GM12892 (cell line): ENCODE data around the gene RAET1L. TPM values are rescaled to one million over a fixed set of nuclear protein-coding genes. Genes with fewer than 3 reads are reported as not detected.
"Not testable (repeated sequence)": the region's sequence is repeated elsewhere in the genome, so short reads cannot be mapped to it uniquely, and the experiment has no call there.

Experiments
- DNase-seq: peaks from one replicate; pipeline ENCODE4 v3.0.0; 2011; ENCODE audit not compliant: insufficient read length
- FAIRE-seq: peaks from 2 replicates; lab custom pipeline; 2011; peaks lifted over from hg19 to GRCh38; lab: Jason Lieb, UNC
- POLR2A ChIP-seq: IDR thresholded peaks from 2 replicates; pipeline ENCODE4 v1.6.1; 2011; ENCODE audit warnings: low read depth, low read length, control low read depth
- POLR2AphosphoS5 ChIP-seq: IDR thresholded peaks from 2 replicates; pipeline ENCODE4 v1.6.1; 2011; ENCODE audit warnings: low read depth, low read length, control low read depth
- TAF1 ChIP-seq: IDR thresholded peaks from 2 replicates; pipeline ENCODE4 v1.6.1; 2011; ENCODE audit warnings: low read depth, mild to moderate bottlenecking, control low read depth, low read length, borderline replicate concordance
- polyA plus RNA-seq: library from polyadenylated mRNA; unstranded; fragments of >200 nt; gene quantifications from one replicate; pipeline ENCODE4 v1.2.1, GENCODE V29; 2012; ENCODE audit warnings: missing spikeins, inconsistent platforms; ENCODE audit not compliant: missing spikeins

RAET1L gene, protein sequence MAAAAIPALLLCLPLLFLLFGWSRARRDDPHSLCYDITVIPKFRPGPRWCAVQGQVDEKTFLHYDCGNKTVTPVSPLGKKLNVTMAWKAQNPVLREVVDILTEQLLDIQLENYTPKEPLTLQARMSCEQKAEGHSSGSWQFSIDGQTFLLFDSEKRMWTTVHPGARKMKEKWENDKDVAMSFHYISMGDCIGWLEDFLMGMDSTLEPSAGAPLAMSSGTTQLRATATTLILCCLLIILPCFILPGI
- not detected for polyA plus RNA-seq

DNA sequence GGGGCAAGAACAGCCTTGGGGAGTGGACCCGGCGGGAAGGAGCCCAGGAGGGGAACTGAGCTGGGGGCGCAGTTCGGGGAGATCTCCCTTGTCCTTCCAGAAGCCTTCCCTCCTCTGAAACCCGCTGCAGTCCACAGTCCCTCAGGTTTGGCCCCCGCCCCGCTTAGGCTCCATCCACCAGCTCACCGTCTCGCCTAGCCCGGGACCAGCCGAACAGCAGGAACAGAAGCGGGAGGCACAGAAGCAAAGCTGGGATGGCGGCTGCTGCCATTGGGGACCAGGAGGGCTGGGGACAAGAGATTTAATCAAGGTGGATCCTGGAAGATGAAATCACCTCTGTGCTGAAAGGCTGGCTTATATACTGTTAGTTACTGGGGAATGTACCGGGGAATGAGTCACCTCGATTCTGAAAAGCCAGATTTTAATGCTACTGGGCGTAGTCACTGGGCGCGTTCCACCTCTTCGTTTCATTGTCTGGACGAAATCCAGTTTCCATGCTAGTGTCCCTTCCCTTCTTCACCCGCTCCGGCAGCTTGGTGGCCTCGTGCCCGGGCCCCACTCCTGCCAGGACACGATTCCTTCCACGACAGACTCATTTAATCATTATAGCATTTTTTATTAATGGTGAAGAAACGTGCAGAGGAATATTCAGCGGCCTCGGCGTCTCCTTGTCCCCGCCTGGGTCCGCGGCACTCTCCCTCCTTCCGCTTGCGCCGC, at the start of gene RAET1L:
TSS of gene RAET1L (minus strand) at position 332 of the 717 bp plus-strand sequence. CDS start at position 271, 61 bp downstream.
- no peak for TF ChIP-seq TAF1
- TF ChIP-seq POLR2AphosphoS5: no peak
- no peak for TF ChIP-seq POLR2A
- no peak for FAIRE-seq
- no peak for DNase-seq

DNA sequence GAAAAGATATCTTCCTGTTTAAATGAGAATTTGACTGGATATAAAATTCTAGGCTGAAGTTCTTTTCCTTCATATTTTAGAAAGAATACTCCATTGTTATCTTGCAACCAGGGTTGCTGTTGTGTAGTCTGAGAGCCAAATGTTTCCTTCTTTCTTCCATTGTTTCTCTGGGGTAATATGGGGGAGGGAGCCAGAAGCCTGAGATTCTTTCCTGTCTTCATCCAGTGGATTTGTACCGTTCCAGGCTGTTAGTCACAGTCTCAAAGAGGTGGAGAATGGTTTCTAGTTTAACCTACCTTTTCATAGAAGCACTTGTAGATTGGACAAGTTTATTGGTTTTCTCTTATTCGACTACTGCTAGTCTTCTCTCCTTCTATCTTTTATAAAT, 49.7 kb upstream of the RAET1L start:
- TF ChIP-seq POLR2A (no peak), POLR2AphosphoS5 (no peak), TAF1 (no peak)
- no peak for FAIRE-seq
- no peak for DNase-seq

GRCh38 chr6:150074396-150075033, 49.2 kb upstream of the RAET1L start:
- FAIRE-seq, DNase-seq: not testable (repeated sequence)

- FAIRE-seq (no peak), DNase-seq (no peak)
- TF ChIP-seq POLR2A: no peak
- TF ChIP-seq POLR2AphosphoS5: no peak
- no peak for TF ChIP-seq TAF1
Measured at GRCh38 chr6:150072201-150072600, 46.9 kb upstream of the RAET1L start.

DNA sequence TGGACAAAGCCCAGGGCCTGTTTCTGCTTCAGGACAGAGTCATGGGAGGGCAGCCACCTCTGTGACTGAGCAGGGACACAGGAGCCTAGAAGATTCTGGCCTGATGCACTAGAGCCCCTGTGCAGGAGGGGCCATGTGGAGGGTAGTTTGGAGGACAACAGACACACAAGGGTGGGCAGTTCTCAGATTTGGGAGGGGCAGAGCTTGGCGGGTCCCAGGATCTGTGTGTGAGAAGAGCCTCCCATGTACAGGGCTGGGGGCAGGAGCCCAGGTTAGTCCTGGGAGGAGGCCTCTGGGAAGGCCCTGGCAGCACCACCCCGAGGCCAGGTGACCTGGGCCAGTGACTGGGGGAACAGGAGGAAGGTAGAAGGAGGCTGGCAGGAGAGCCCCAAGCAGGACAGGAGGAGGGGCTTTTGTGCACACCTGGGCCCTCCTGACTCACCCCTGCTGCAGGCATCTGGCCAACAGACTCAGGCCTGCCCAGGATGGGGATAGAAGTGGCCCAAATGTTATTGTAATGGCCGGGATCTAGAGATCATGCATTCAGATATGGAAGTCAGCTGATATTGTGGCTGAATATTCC, 45.0 kb upstream of the RAET1L start:
- TF ChIP-seq POLR2AphosphoS5 (no peak), POLR2A (no peak), TAF1 (no peak)
- DNase-seq (no peak), FAIRE-seq (no peak)

DNA sequence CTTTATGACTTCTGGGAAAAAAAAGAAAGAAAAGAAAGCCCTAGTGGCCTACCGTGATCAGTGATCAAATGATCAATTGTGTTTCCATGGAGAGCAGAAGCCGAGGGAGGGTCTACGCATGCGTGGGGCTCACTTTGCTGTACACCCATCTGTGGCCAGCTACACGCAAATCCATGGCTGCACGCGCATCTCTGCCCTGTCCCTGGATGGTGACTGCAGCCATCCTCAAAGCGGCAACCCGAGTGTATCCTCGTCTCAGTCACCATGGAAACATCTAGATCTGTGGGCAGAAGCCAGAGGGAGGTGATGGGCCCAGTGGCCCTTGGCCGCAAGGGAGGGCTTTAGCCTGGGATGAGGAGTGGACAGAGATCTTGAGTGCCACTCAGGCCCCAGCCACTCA, 44.4 kb upstream of the RAET1L start:
- DNase-seq (no peak), FAIRE-seq (no peak)
- TF ChIP-seq POLR2AphosphoS5: no peak
- TF ChIP-seq TAF1: no peak
- TF ChIP-seq POLR2A: no peak

DNA sequence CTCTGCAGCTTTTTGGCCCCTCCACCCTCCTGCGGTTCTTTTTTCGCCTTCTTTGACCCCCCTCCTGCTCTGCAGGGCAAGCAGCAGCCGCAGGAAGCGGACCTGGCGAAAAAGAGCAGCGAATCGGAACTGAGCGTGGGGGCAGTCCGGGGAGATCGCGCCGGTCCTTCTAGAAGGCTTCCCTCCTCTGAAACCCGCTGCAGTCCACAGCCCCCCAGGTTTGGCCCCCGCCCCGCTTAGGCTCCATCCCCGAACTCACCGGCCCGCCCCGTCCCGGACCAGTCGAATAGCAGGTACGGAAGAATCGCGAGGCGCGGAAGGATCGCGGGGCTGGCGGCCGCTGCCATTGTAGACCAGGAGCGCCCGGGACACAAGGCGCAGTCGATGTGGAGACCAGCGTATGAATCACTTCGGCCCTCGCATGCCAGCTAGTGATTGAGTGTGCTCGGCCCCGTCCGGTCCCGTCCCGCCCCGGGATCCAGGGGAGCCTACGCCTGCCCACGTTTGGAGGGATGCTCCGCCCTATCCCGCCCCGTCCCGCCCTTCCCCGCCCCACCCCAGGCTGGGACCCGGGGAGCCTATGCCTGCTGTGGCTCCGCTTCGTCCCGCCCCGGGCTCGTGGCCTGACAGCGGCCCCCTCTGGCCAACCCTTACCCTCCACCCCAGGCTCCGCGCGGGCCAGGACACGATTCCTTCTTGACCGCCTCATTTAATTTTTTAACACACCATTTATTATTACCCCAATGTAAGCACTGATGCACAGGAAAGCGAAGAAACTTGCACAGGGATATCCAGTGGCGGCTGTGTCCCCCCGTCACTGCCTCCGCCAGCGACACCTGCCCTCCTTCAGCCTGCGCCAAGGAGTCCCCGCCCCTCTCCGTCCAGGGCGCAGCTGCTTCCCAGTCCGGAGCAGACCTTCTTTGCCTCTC, 43.7 kb upstream of the RAET1L start, which contains the start of gene ULBP3:
TSS of gene ULBP3 (minus strand) at position 402 of the 929 bp plus-strand sequence. CDS start at position 347, 55 bp downstream.
- TF ChIP-seq POLR2A: no peak
- no peak for TF ChIP-seq TAF1
- no peak for TF ChIP-seq POLR2AphosphoS5
- peak; percentile 57 for DNase-seq
- no peak for FAIRE-seq

DNA sequence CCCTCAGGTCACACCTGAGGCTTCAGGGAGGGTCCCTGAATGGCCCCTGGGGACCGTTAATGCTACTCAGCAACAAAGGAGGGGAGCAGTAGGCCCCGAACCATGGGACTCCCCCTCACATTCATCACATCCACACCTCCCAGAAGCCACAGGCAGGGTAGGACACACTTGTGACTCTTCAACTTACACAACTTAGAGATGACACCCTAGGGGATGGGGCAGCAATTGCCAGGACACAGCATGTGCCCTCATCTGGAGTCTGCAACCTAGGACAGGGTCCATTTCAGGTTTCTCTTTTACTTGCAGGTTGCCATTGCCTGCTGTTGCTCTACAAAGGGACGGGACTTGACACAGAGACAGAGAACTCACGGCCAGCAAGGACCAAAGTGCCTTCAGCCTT, 42.8 kb upstream of the RAET1L start:
- TF ChIP-seq TAF1 (no peak), POLR2A (no peak), POLR2AphosphoS5 (no peak)
- no peak for DNase-seq
- FAIRE-seq: no peak

- DNase-seq (no peak), FAIRE-seq (no peak)
- TF ChIP-seq TAF1 (no peak), POLR2AphosphoS5 (no peak)
Measured at GRCh38 chr6:150065083-150065482, 39.8 kb upstream of the RAET1L start.

GRCh38 chr6:150063640-150064039, 38.3 kb upstream of the RAET1L start:
- DNase-seq (no peak), FAIRE-seq (no peak)
- TF ChIP-seq POLR2AphosphoS5 (no peak), TAF1 (no peak), POLR2A (no peak)

- DNase-seq: not testable (repeated sequence)
- FAIRE-seq: peak; percentile 79
Measured at GRCh38 chr6:150059973-150060372, 34.6 kb upstream of the RAET1L start.
